HepG2 (cell line): ENCODE data around the gene LRRC45. TPM values are rescaled to one million over a fixed set of nuclear protein-coding genes. Genes with fewer than 3 reads are reported as not detected.

ENCODE experiments used
- ATAC-seq: fragments of 200-7000 bp; cut with Tn5 transposase; 3 replicates; pipeline ENCODE4 v1.9.1; 2020; ENCODE audit warnings: mild to moderate bottlenecking, moderate library complexity
- BruUV-seq: library from RNA; stranded (reverse); fragments of 400-500 nt; replicated peaks from 2 replicates; lab custom pipeline; 2021; lab: Mats Ljungman, UMichigan
- CTCF ChIA-PET: fragments of 300-600 bp; formaldehyde crosslinking; extraction: SDS; loops from one replicate; lab custom pipeline; 2021; ENCODE audit warnings: low total read pairs, inconsistent platforms, low intra/inter-chr PET ratio; lab: Yijun Ruan, JAX
- POLR2A ChIA-PET: fragments of 350-600 bp; sonication (Branson Sonifier 250); formaldehyde crosslinking; loops from one replicate; lab custom pipeline; 2020; ENCODE audit warnings: antibody characterized with exemption, inconsistent platforms; lab: Yijun Ruan, JAX
- DNase-seq: peaks from one replicate; pipeline ENCODE4 v3.0.0-alpha.2; 2015; ENCODE audit warnings: low spot score
- FAIRE-seq: peaks from 3 replicates; lab custom pipeline; 2011; peaks lifted over from hg19 to GRCh38; lab: Jason Lieb, UNC
- H2AFZ ChIP-seq: one replicate; pipeline ENCODE4 v1.6.1; 2011; ENCODE audit warnings: low read length, inconsistent platforms
- H3K27ac ChIP-seq: fragments of 300-600 bp; 3 replicates; pipeline ENCODE4 v1.8.0; 2011; ENCODE audit warnings: mixed run types, mild to moderate bottlenecking, mixed read lengths, low read length, inconsistent platforms; ENCODE audit not compliant: insufficient read depth; ENCODE audit errors: extremely low read length
- H3K27me3 ChIP-seq, 2 experiments: fragments of 200-600 bp in 1 of 2; 2 replicates in 1 of 2; 3 replicates in 1 of 2; pipeline versions ENCODE4 v1.6.0 to v1.8.0; 2011; ENCODE audit warnings: low read length in 2 of 2, mild to moderate bottlenecking in 2 of 2, moderate library complexity in 2 of 2, inconsistent platforms in 1 of 2; ENCODE audit not compliant: insufficient read depth in 2 of 2, control insufficient read depth in 1 of 2
- H3K36me3 ChIP-seq, 2 experiments: fragments of 200-600 bp in 1 of 2; replicated peaks in 1 of 2; 2 replicates in 1 of 2; 3 replicates in 1 of 2; pipeline versions ENCODE4 v1.5.1 to v1.8.0; 2011; ENCODE audit warnings: low read length in 2 of 2, inconsistent platforms in 1 of 2; ENCODE audit not compliant: insufficient read depth in 2 of 2, control insufficient read depth in 1 of 2
- H3K4me1 ChIP-seq: 2 replicates; pipeline ENCODE4 v1.5.1; 2012; ENCODE audit warnings: low read length, inconsistent platforms; ENCODE audit not compliant: insufficient read depth
- H3K4me2 ChIP-seq: 2 replicates; pipeline ENCODE4 v1.6.0; 2011; ENCODE audit warnings: low read depth, low read length, inconsistent platforms
- H3K4me3 ChIP-seq, 3 experiments: fragments of 200-600 bp in 1 of 3; sonication (generic), shearing (Covaris generic) in 1 of 3; replicated peaks in 1 of 3; 2 replicates each; pipeline ENCODE4 v1.5.1; 2011 to 2016; ENCODE audit warnings: low read length in 3 of 3, inconsistent platforms in 2 of 3, low read depth in 2 of 3, mild to moderate bottlenecking in 2 of 3, control low read depth in 1 of 3, mixed read lengths in 1 of 3; ENCODE audit not compliant: insufficient read depth in 1 of 3
- H3K79me2 ChIP-seq: one replicate; pipeline ENCODE4 v1.6.1; 2011; ENCODE audit warnings: low read length, inconsistent platforms; ENCODE audit not compliant: insufficient read depth
- H3K9ac ChIP-seq: 2 replicates; pipeline ENCODE4 v1.6.0; 2011; ENCODE audit warnings: mild to moderate bottlenecking, low read depth, low read length, inconsistent platforms; ENCODE audit not compliant: insufficient read depth
- H3K9me3 ChIP-seq: 2 replicates; pipeline ENCODE4 v1.5.1; 2012; ENCODE audit warnings: mild to moderate bottlenecking, low read length
- H4K20me1 ChIP-seq: 2 replicates; pipeline ENCODE4 v1.6.0; 2011; ENCODE audit warnings: inconsistent platforms, mild to moderate bottlenecking, low read length, moderate library complexity; ENCODE audit not compliant: insufficient read depth
- AGO1 ChIP-seq: fragments of 200-400 bp; formaldehyde crosslinking; IDR thresholded peaks from 2 replicates; pipeline ENCODE4 v1.6.1; 2017; ENCODE audit warnings: mild to moderate bottlenecking, low read depth, low read length, moderate library complexity; ENCODE audit not compliant: poor library complexity, severe bottlenecking
- AGO2 ChIP-seq: fragments of 200-400 bp; formaldehyde crosslinking; optimal IDR thresholded peaks from 2 replicates; pipeline ENCODE3; 2017; ENCODE audit warnings: mild to moderate bottlenecking, low read depth, low read length, moderate library complexity
- ARHGAP35 ChIP-seq: sonication (generic); formaldehyde crosslinking; IDR thresholded peaks from 2 replicates; pipeline ENCODE4 v1.9.0; 2022; ENCODE audit warnings: mild to moderate bottlenecking, inconsistent platforms, moderate library complexity, missing genetic modification reagents, borderline replicate concordance
- HNRNPK ChIP-seq: fragments of 200-400 bp; formaldehyde crosslinking; IDR thresholded peaks from 2 replicates; pipeline ENCODE4 v1.6.1; 2018; ENCODE audit warnings: low read length, low read depth, moderate library complexity, mild to moderate bottlenecking; ENCODE audit not compliant: poor library complexity, severe bottlenecking
- HNRNPL ChIP-seq: fragments of 200-400 bp; formaldehyde crosslinking; IDR thresholded peaks from 2 replicates; pipeline ENCODE4 v1.6.1; 2017; ENCODE audit warnings: mild to moderate bottlenecking, low read depth, low read length
- NFKB2 ChIP-seq: sonication (generic); formaldehyde crosslinking; IDR thresholded peaks from 2 replicates; pipeline ENCODE4 v1.4.0; 2020; ENCODE audit warnings: missing genetic modification reagents, borderline replicate concordance
- POLR2G ChIP-seq: fragments of 200-400 bp; formaldehyde crosslinking; IDR thresholded peaks from 2 replicates; pipeline ENCODE4 v1.6.1; 2018; ENCODE audit warnings: mild to moderate bottlenecking, low read depth, low read length, moderate library complexity
- RBFOX2 ChIP-seq: fragments of 200-400 bp; formaldehyde crosslinking; IDR thresholded peaks from 2 replicates; pipeline ENCODE4 v1.6.1; 2017; ENCODE audit warnings: low read depth, mild to moderate bottlenecking, low read length
- RBM39 ChIP-seq: fragments of 200-400 bp; formaldehyde crosslinking; IDR thresholded peaks from one replicate; pipeline ENCODE4 v1.6.1; 2018; ENCODE audit warnings: antibody characterized with exemption, mild to moderate bottlenecking, low read depth, low read length; ENCODE audit not compliant: poor library complexity, severe bottlenecking
- SRSF4 ChIP-seq: fragments of 200-400 bp; formaldehyde crosslinking; IDR thresholded peaks from one replicate; pipeline ENCODE4 v1.6.1; 2018; ENCODE audit warnings: mild to moderate bottlenecking, low read depth, low read length, moderate library complexity; ENCODE audit not compliant: poor library complexity, severe bottlenecking
- ZBTB38 ChIP-seq: sonication (generic); formaldehyde crosslinking; IDR thresholded peaks from 2 replicates; pipeline ENCODE4 v1.5.1; 2020; ENCODE audit warnings: mild to moderate bottlenecking, missing genetic modification reagents
- ZFX ChIP-seq: sonication (generic); formaldehyde crosslinking; IDR thresholded peaks from 2 replicates; pipeline ENCODE4 v1.4.0; 2020; ENCODE audit warnings: mild to moderate bottlenecking, low read depth, missing genetic modification reagents, moderate library complexity
- ZNF296 ChIP-seq: sonication (generic); formaldehyde crosslinking; conservative IDR thresholded peaks from 2 replicates; pipeline ENCODE4 v1.5.0; 2020; ENCODE audit warnings: mild to moderate bottlenecking, missing genetic modification reagents
- ZNF326 ChIP-seq: sonication (generic); formaldehyde crosslinking; IDR thresholded peaks from 2 replicates; pipeline ENCODE4 v1.4.0; 2020; ENCODE audit warnings: missing genetic modification reagents, borderline replicate concordance
- WGBS: methylation state at CpG from one replicate; pipeline ENCODE4 v1.1.6; 2017; ENCODE audit warnings: low lambda C conversion rate; 5-methylcytosine and 5-hydroxymethylcytosine counted together
- in situ Hi-C: cut with HindIII; loops from 2 replicates; pipeline ENCODE4 v1.10.0; 2017; ENCODE audit warnings: low pct_unique_long_range_greater_than_20kb; ENCODE audit not compliant: extremely low pct_ligation_motif_present
- intact Hi-C: fragments of 100-400 bp; cut with micrococcal nuclease; formaldehyde crosslinking; loops from one replicate; pipeline ENCODE4 v1.10.0; 2022; ENCODE audit not compliant: unreplicated experiment
- polyA plus RNA-seq, 8 experiments: library from polyadenylated mRNA; depleted of rRNA in 3 of 8; stranded (reverse) in 7 of 8; unstranded in 1 of 8; fragments of >200 nt; fragmentation: Illumina TruSeq in 4 of 8; extraction: Trizol in 4 of 8; gene quantifications; 2 replicates each; pipeline versions ENCODE4 v1.2.1 to v1.2.3, GENCODE V29; 2011 to 2016; ENCODE audit warnings: low read depth in 4 of 8, missing spikeins in 1 of 8, mixed read lengths in 1 of 8; ENCODE audit not compliant: insufficient read depth in 1 of 8
- total RNA-seq, 5 experiments: library from RNA; depleted of rRNA; stranded (reverse); fragments of >200 nt; fragmentation: Illumina TruSeq; extraction: Trizol; gene quantifications; 2 replicates each; pipeline ENCODE4 v1.2.3, GENCODE V29; 2016; ENCODE audit warnings: low read depth in 1 of 5
- TF ChIP-seq, protein P1 (sequence below): sonication (generic); formaldehyde crosslinking; IDR thresholded peaks from 2 replicates; pipeline ENCODE4 v1.4.0; 2020; ENCODE audit warnings: mild to moderate bottlenecking, low read depth, missing genetic modification reagents
- TF ChIP-seq, protein P2 (sequence below): sonication (generic); formaldehyde crosslinking; IDR thresholded peaks from 2 replicates; pipeline ENCODE4 v1.8.1; 2023; ENCODE audit warnings: mild to moderate bottlenecking, inconsistent platforms, moderate library complexity, missing genetic modification reagents, borderline replicate concordance

The LRRC45 gene
- total and polyA plus RNA-seq, 2 of the 13 experiments (the other 11 are each of a cell fraction or from before 2014, with no cell fraction given), result 11.6 to 48.1 TPM

DNA sequence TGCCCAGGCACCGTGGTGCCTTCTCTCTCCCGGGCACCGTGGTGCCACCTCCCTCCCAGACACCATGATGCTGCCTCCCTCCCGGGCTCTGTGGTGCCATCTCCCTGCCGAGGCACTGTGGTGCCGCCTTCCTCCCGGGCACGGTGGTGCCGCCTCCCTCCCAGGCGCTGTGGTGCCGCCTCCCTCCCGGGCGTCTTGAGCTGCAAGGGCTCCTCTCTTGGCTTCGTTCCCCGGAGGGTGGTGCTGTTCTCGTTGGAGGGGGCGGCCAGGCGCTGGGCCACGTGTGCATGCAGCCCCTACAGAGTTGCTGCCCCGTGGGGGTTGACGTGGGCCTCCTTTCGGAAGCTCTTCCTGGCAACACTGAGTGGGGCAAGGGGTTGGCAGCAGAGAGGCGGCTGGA lies 8.7 kb upstream of the LRRC45 start:
- no peak for ATAC-seq
- H3K4me2 ChIP-seq, result no peak overlapping the region
- no peaks in the 10 kb centered on the region for H3K27me3 ChIP-seq
- 99% methylated on average over 15 of the region's 23 CpGs for WGBS
- no peaks in the 10 kb centered on the region for H3K9me3 ChIP-seq
- no peaks in the 10 kb centered on the region for H4K20me1 ChIP-seq
- peaks cover 98% of the 10 kb centered on the region for H3K4me1 ChIP-seq
- H3K4me3 ChIP-seq, result no peak overlapping the region
- no peaks in the 10 kb centered on the region for H3K79me2 ChIP-seq
- TF ChIP-seq SRSF4, result peak; percentile 42
- peak; percentile 94 for TF ChIP-seq RBFOX2
- no peak for TF ChIP-seq ZNF296 (CRISPR knock-in tag)
- peak; percentile 19 for TF ChIP-seq RBM39
- TF ChIP-seq, protein P1, sequence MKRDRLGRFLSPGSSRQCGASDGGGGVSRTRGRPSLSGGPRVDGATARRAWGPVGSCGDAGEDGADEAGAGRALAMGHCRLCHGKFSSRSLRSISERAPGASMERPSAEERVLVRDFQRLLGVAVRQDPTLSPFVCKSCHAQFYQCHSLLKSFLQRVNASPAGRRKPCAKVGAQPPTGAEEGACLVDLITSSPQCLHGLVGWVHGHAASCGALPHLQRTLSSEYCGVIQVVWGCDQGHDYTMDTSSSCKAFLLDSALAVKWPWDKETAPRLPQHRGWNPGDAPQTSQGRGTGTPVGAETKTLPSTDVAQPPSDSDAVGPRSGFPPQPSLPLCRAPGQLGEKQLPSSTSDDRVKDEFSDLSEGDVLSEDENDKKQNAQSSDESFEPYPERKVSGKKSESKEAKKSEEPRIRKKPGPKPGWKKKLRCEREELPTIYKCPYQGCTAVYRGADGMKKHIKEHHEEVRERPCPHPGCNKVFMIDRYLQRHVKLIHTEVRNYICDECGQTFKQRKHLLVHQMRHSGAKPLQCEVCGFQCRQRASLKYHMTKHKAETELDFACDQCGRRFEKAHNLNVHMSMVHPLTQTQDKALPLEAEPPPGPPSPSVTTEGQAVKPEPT, result 0 out of 2 replicates have a peak, but pooled peaks have one; percentile 48
- TF ChIP-seq HNRNPL, result peak; percentile 95
- TF ChIP-seq HNRNPK, result peak; percentile 61
- TF ChIP-seq AGO1, result peak; percentile 21
- TF ChIP-seq NFKB2 (CRISPR knock-in tag), result peak; percentile 16; the same call in 1 of the 2 replicates
- no peak for TF ChIP-seq ZBTB38 (CRISPR knock-in tag)
- TF ChIP-seq ZNF326 (CRISPR knock-in tag), result peak; percentile 67
- peak; percentile 41 for TF ChIP-seq POLR2G
- no peak for TF ChIP-seq ARHGAP35 (CRISPR knock-in tag)
- TF ChIP-seq, protein P2, sequence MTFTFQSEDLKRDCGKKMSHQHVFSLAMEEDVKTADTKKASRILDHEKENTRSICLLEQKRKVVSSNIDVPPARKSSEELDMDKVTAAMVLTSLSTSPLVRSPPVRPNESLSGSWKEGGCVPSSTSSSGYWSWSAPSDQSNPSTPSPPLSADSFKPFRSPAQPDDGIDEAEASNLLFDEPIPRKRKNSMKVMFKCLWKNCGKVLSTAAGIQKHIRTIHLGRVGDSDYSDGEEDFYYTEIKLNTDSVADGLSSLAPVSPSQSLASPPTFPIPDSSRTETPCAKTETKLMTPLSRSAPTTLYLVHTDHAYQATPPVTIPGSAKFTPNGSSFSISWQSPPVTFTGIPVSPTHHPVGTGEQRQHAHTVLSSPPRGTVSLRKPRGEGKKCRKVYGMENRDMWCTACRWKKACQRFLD (CRISPR knock-in tag), result 0 out of 2 replicates have a peak, but pooled peaks have one; percentile 4
- TF ChIP-seq AGO2, result peak; percentile 98
- no peak for TF ChIP-seq ZFX (CRISPR knock-in tag)
- H3K27ac ChIP-seq, result peak overlapping the region; percentile 68
- H3K36me3 ChIP-seq, result peaks cover 31 to 36% of the 10 kb centered on the region in 2 experiments
- ChIA-PET CTCF (no interaction called here), POLR2A (interaction anchor here (0.7 to 14.1 kb wide), 4 partner anchors 8 to 54 kb away, joined by 3 to 470 read pairs (median 11); partner anchors contain the start of genes CENPX, LRRC45 and NOTUM)
- DNase-seq, result no peak
- no peak overlapping the region for H2AFZ ChIP-seq
- no TSS peak for BruUV-seq
- intact Hi-C loops (no loop called here), in situ Hi-C loops (no loop called here)
- peak overlapping the region; percentile 53; the same call in 1 of the 2 replicates for H3K9ac ChIP-seq
- no peak for FAIRE-seq
